GM11168 (cell line): ENCODE data around the gene ARSI.

Experiments
- in situ Hi-C: fragments of 300-500 bp; cut with MboI; formaldehyde crosslinking; loops from one replicate; pipeline ENCODE4 v1.12.0; 2022; ENCODE audit warnings: low sequenced_read_pairs; ENCODE audit not compliant: unreplicated experiment

Gene ARSI

GRCh38 chr5:150278916-150279315 lies 23.8 kb downstream of the ARSI start:
- in situ Hi-C loops, result no loop called here

GRCh38 chr5:150278046-150278730 lies 24.5 kb downstream of the ARSI start:
- in situ Hi-C loops, result no loop called here

- in situ Hi-C loops, result no loop called here
Observed at GRCh38 chr5:150277043-150277442, 25.7 kb downstream of the ARSI start.

GRCh38 chr5:150274811-150275210 lies 27.9 kb downstream of the ARSI start:
- in situ Hi-C loops, result no loop called here

GRCh38 chr5:150272531-150272930 lies 30.2 kb downstream of the ARSI start:
- in situ Hi-C loops, result no loop called here

- in situ Hi-C loops, result no loop called here
Observed at GRCh38 chr5:150271923-150272322, 30.8 kb downstream of the ARSI start.

GRCh38 chr5:150271296-150271692 lies 31.4 kb downstream of the ARSI start:
- in situ Hi-C loops, result no loop called here

- in situ Hi-C loops, result no loop called here
Observed at GRCh38 chr5:150270541-150271295, 32.0 kb downstream of the ARSI start.

- in situ Hi-C loops, result no loop called here
Observed at GRCh38 chr5:150266871-150267291, 35.8 kb downstream of the ARSI start.

GRCh38 chr5:150265870-150266383 lies 36.8 kb downstream of the ARSI start:
- in situ Hi-C loops, result no loop called here

- in situ Hi-C loops, result no loop called here
Observed at GRCh38 chr5:150264667-150265603, 37.8 kb downstream of the ARSI start.

GRCh38 chr5:150263801-150264621 lies 38.7 kb downstream of the ARSI start:
- in situ Hi-C loops, result no loop called here

GRCh38 chr5:150263375-150263775 lies 39.3 kb downstream of the ARSI start:
- in situ Hi-C loops, result no loop called here

GRCh38 chr5:150262502-150262901 lies 40.2 kb downstream of the ARSI start:
- in situ Hi-C loops, result no loop called here

- in situ Hi-C loops, result no loop called here
Observed at GRCh38 chr5:150261231-150261630, 41.5 kb downstream of the ARSI start.

- in situ Hi-C loops, result no loop called here
Observed at GRCh38 chr5:150258130-150258529, 44.6 kb downstream of the ARSI start.

GRCh38 chr5:150257424-150257823 lies 45.3 kb downstream of the ARSI start:
- in situ Hi-C loops, result no loop called here

- in situ Hi-C loops, result no loop called here
Observed at GRCh38 chr5:150256410-150257064, 46.2 kb downstream of the ARSI start.
